Parathyroid adenoma (tissue), 2 donors: ENCODE data around the gene TAS2R40.

ENCODE experiments used
- H2AFZ ChIP-seq: fragments of 300-600 bp; sonication (generic); one replicate; pipeline ENCODE4 v1.7.0; 2017; ENCODE audit warnings: antibody characterized with exemption, mild to moderate bottlenecking
- H3K27ac ChIP-seq: fragments of 300-600 bp; sonication (generic); one replicate; pipeline ENCODE4 v1.7.0; 2017
- H3K27me3 ChIP-seq: fragments of 300-600 bp; sonication (generic); one replicate; pipeline ENCODE4 v1.7.0; 2017; ENCODE audit warnings: low read length; ENCODE audit not compliant: control insufficient read depth, insufficient read depth
- H3K36me3 ChIP-seq: fragments of 300-600 bp; sonication (generic); one replicate; pipeline ENCODE4 v1.7.0; 2017; ENCODE audit warnings: low read length; ENCODE audit not compliant: control insufficient read depth, insufficient read depth
- H3K4me1 ChIP-seq: fragments of 300-600 bp; sonication (generic); one replicate; pipeline ENCODE4 v1.7.0; 2017; ENCODE audit warnings: control low read depth
- H3K4me2 ChIP-seq: fragments of 300-600 bp; sonication (generic); one replicate; pipeline ENCODE4 v1.7.0; 2017; ENCODE audit warnings: low read length
- H3K4me3 ChIP-seq: fragments of 300-600 bp; sonication (generic); one replicate; pipeline ENCODE4 v1.7.0; 2017; ENCODE audit warnings: low read depth, low read length
- H3K79me2 ChIP-seq: fragments of 300-600 bp; sonication (generic); one replicate; pipeline ENCODE4 v1.7.0; 2017; ENCODE audit warnings: control low read depth
- H3K9ac ChIP-seq: fragments of 300-600 bp; sonication (generic); one replicate; pipeline ENCODE4 v1.7.0; 2017; ENCODE audit warnings: mild to moderate bottlenecking
- H3K9me3 ChIP-seq: fragments of 300-600 bp; sonication (generic); one replicate; pipeline ENCODE4 v1.7.0; 2017; ENCODE audit warnings: low read length; ENCODE audit not compliant: control insufficient read depth
- CTCF ChIP-seq: fragments of 300-600 bp; sonication (generic); IDR thresholded peaks from one replicate; pipeline ENCODE4 v1.7.0; 2017; ENCODE audit warnings: antibody characterized with exemption, mild to moderate bottlenecking
- donor health status: primary hyperparathyroidism.

TAS2R40 gene

GRCh38 chr7:143245123-143245522 is 23.3 kb downstream of the TAS2R40 start:
- TF ChIP-seq CTCF = no peak
- Histone ChIP-seq H2AFZ (no peak overlapping the region), H3K27ac (no peak overlapping the region)

DNA sequence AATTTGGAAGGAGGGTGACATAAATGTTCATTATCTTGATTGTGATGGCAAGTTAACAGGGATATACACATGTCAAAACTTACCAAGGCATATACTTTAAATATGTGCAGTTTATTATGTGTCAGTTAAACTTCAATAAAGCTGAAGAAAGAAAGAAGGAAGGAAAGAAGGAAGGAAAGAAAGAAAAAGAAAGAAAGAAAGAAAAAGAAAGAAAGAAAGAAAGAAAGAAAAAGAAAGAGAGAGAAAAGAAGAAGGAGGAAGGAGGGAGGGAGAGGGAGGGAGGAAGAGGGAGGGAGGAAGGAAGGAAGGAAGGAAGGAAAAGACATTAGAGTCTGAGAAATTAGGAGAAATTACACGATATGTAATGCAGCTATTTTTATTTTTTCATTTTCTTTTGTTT is 25.5 kb downstream of the TAS2R40 start:
- H3K36me3 ChIP-seq = no peaks in the 10 kb centered on the region
- H3K9ac ChIP-seq = no peak overlapping the region
- no peaks in the 10 kb centered on the region for H3K27me3 ChIP-seq
- TF ChIP-seq CTCF = no peak
- no peak overlapping the region for H3K4me3 ChIP-seq
- H3K79me2 ChIP-seq = no peaks in the 10 kb centered on the region
- H3K9me3 ChIP-seq = no peaks in the 10 kb centered on the region
- H2AFZ ChIP-seq = no peak overlapping the region
- H3K4me2 ChIP-seq = no peak overlapping the region
- H3K27ac ChIP-seq = no peak overlapping the region
- no peaks in the 10 kb centered on the region for H3K4me1 ChIP-seq

More at GRCh38 chr7:143245123-143245522, 23.3 kb downstream of the TAS2R40 start:
- Histone ChIP-seq H3K4me3 (no peak overlapping the region), H3K9ac (no peak overlapping the region), H3K4me2 (no peak overlapping the region), H3K9me3 (no peaks in the 10 kb centered on the region), H3K36me3 (no peaks in the 10 kb centered on the region), H3K79me2 (no peaks in the 10 kb centered on the region), H3K27me3 (no peaks in the 10 kb centered on the region), H3K4me1 (no peaks in the 10 kb centered on the region)

DNA sequence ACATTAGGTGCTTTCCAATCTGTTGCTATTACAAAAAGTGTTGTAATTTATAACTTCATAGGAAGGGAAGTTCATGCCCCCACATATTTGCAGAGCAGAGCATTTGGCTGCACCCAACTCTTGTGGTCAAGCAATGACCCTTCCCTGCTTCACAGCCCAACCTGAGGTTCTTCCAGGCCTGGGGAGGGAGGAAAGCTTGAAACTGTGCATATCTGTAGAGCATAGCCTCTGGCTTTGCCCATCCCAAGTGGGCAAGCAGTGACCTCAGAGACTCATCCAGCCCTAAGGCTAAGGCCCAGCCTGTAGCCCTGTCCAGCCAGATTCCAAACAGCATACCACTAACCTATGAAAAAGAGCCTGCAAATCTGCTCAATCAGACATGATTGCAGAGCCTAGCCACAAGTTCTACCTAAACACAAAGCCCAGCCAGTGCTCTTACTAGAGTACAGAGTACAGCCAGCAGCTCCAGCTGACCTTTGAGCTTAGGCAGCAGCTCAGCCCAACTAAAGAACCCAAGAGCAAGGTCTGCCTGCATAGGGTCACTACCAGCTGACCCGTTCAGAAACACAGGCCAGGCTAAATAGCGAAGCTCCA is 27.0 kb downstream of the TAS2R40 start:
- Histone ChIP-seq H3K79me2 (no peaks in the 10 kb centered on the region), H3K9me3 (no peaks in the 10 kb centered on the region), H2AFZ (no peak overlapping the region), H3K4me3 (no peak overlapping the region), H3K27ac (no peak overlapping the region), H3K9ac (no peak overlapping the region), H3K4me1 (no peaks in the 10 kb centered on the region), H3K27me3 (no peaks in the 10 kb centered on the region), H3K4me2 (no peak overlapping the region), H3K36me3 (no peaks in the 10 kb centered on the region)
- no peak for TF ChIP-seq CTCF

DNA sequence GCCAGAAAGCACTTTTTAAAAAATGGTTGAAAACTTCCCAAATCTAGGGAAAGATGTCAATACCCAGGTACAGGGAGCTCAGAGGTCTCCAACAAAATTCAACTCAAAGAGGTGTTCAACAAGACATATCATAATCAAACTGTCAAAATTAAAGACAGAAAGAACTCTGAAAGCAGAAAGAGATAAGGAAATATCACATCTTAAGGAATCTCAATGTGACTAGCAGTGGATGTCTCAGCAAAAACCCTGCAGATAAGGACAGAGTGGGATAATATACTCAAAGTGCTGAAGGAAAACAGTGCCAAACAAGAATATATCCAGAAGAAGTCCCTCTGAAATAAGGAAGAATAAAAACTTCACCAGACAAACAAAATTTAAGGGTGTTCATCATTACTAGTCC is 28.4 kb downstream of the TAS2R40 start:
- H3K79me2 ChIP-seq = no peaks in the 10 kb centered on the region
- no peak overlapping the region for H2AFZ ChIP-seq
- no peak overlapping the region for H3K9ac ChIP-seq
- H3K4me3 ChIP-seq = no peak overlapping the region
- H3K27ac ChIP-seq = no peak overlapping the region
- no peaks in the 10 kb centered on the region for H3K4me1 ChIP-seq
- no peaks in the 10 kb centered on the region for H3K36me3 ChIP-seq
- no peak for TF ChIP-seq CTCF
- H3K4me2 ChIP-seq = no peak overlapping the region
- H3K27me3 ChIP-seq = no peaks in the 10 kb centered on the region
- H3K9me3 ChIP-seq = no peaks in the 10 kb centered on the region

DNA sequence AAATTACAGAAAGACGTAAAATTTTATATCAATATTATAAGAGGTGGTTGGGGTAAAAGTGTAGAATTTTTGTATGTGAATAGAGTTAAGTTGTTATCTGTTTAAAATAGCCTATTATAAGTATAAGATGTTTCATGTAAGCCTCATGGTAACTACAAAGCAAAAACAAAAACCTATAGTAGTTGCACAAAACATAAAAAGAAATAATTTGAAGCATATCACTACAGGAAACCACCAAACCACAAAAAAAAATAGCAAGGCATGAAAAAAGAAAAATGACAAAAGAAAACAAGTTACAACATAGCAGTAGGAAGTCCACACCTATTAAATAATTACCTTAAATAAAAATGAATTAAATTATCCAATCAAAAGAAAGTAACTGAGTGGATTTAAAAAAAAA is 29.0 kb downstream of the TAS2R40 start:
- H3K4me3 ChIP-seq = no peak overlapping the region
- no peaks in the 10 kb centered on the region for H3K9me3 ChIP-seq
- TF ChIP-seq CTCF = no peak
- no peaks in the 10 kb centered on the region for H3K36me3 ChIP-seq
- no peaks in the 10 kb centered on the region for H3K79me2 ChIP-seq
- no peaks in the 10 kb centered on the region for H3K27me3 ChIP-seq
- H3K4me2 ChIP-seq = no peak overlapping the region
- H3K9ac ChIP-seq = no peak overlapping the region
- no peak overlapping the region for H3K27ac ChIP-seq
- H3K4me1 ChIP-seq = no peaks in the 10 kb centered on the region
- no peak overlapping the region for H2AFZ ChIP-seq
